Thyroid gland (tissue), 4 donors: ENCODE measurements around the gene RHEX. TPM values are rescaled to one million over a fixed set of nuclear protein-coding genes. Genes with fewer than 3 reads are reported as not detected.

ENCODE experiments used
- DNase-seq, 2 donors: peaks; one replicate each; pipeline ENCODE4 v3.0.0-alpha.2; 2019
- H3K27ac ChIP-seq, 3 donors: fragments of 200-600 bp; sonication (generic); 1 replicate in 2 of 3; 2 replicates in 1 of 3; pipeline ENCODE4 v1.5.1; 2016 to 2019; ENCODE audit warnings: mild to moderate bottlenecking in 1 of 3, moderate library complexity in 1 of 3
- H3K27me3 ChIP-seq: fragments of 200-600 bp; sonication (generic); one replicate; pipeline ENCODE4 v1.5.1; 2019
- H3K36me3 ChIP-seq, 2 donors: fragments of 200-600 bp; sonication (generic); one replicate each; pipeline ENCODE4 v1.5.1; 2016 to 2019
- H3K4me1 ChIP-seq, 2 donors: fragments of 200-600 bp; sonication (generic); one replicate each; pipeline ENCODE4 v1.5.1; 2017 to 2019
- H3K4me3 ChIP-seq, 3 donors: fragments of 200-600 bp; sonication (generic); replicated peaks in 1 of 3; 1 replicate in 2 of 3; 2 replicates in 1 of 3; pipeline ENCODE4 v1.5.1; 2016; ENCODE audit warnings: mild to moderate bottlenecking in 1 of 3
- H3K9me3 ChIP-seq: fragments of 200-600 bp; sonication (generic); one replicate; pipeline ENCODE4 v1.5.1; 2017
- CTCF ChIP-seq, 6 experiments: fragments of 200-600 bp in 3 of 6; fragments of 450-650 bp in 3 of 6; sonication (generic) in 3 of 6; IDR thresholded peaks; one replicate each; pipeline ENCODE4 v1.5.1; 2016 to 2019; ENCODE audit warnings: antibody characterized with exemption in 6 of 6, mild to moderate bottlenecking in 2 of 6, inconsistent platforms in 1 of 6, moderate library complexity in 1 of 6
- POLR2A ChIP-seq, 2 donors: fragments of 450-650 bp; IDR thresholded peaks; one replicate each; pipeline ENCODE4 v1.6.1; 2017; ENCODE audit warnings: antibody characterized with exemption in 2 of 2, mild to moderate bottlenecking in 2 of 2, moderate library complexity in 1 of 2
- WGBS, 2 donors: methylation state at CpG; one replicate each; pipeline ENCODE4 v1.1.5; 2017; 5-methylcytosine and 5-hydroxymethylcytosine counted together
- intact Hi-C: fragments of 100-400 bp; cut with DNase I; formaldehyde crosslinking; loops from one replicate; pipeline ENCODE4 v1.15.1; 2023
- total RNA-seq, 4 donors: library from RNA; depleted of rRNA; stranded (reverse); fragments of >200 nt; gene quantifications; one replicate each; pipeline ENCODE4 v1.2.3, GENCODE V29; 2016

Gene RHEX
- total RNA-seq, 4 donors from 2014 or later = 1.2 to 1.7 (median 1.6) TPM

GRCh38 chr1:206070627-206071304 is 17.8 kb downstream of the RHEX start:
- Histone ChIP-seq H3K27ac (no peak overlapping the region), H3K4me1 (peaks cover 0 to 10% of the 10 kb centered on the region in 2 donors), H3K27me3 (no peaks in the 10 kb centered on the region), H3K4me3 (no peak overlapping the region), H3K9me3 (no peaks in the 10 kb centered on the region), H3K36me3 (no peaks in the 10 kb centered on the region)
- intact Hi-C loops = no loop called here
- no peak for DNase-seq
- no peak for TF ChIP-seq CTCF (IDR thresholded peaks at IDR 0.05)
- TF ChIP-seq POLR2A (IDR thresholded peaks at IDR 0.05) = no peak
- 81 to 93% methylated on average over 9 of the region's 9 CpGs for WGBS, 2 donors

GRCh38 chr1:206074839-206075238 is 21.9 kb downstream of the RHEX start:
- TF ChIP-seq POLR2A (IDR thresholded peaks at IDR 0.05) (no peak), CTCF (IDR thresholded peaks at IDR 0.05) (no peak)
- no peaks in the 10 kb centered on the region for H3K9me3 ChIP-seq
- no peaks in the 10 kb centered on the region for H3K4me1 ChIP-seq
- H3K36me3 ChIP-seq = no peaks in the 10 kb centered on the region
- 60 to 84% methylated on average over 3 of the region's 3 CpGs for WGBS, 2 donors
- no peak overlapping the region for H3K27ac ChIP-seq
- no peaks in the 10 kb centered on the region for H3K27me3 ChIP-seq
- intact Hi-C loops = no loop called here
- H3K4me3 ChIP-seq = no peak overlapping the region
- no peak for DNase-seq

- Histone ChIP-seq H3K9me3 (no peaks in the 10 kb centered on the region), H3K27me3 (no peaks in the 10 kb centered on the region), H3K27ac (no peak overlapping the region), H3K36me3 (no peaks in the 10 kb centered on the region), H3K4me3 (no peak overlapping the region), H3K4me1 (no peaks in the 10 kb centered on the region)
- 73 to 82% methylated on average over 11 of the region's 11 CpGs for WGBS, 2 donors
- DNase-seq = peak; percentile 25 to 46
- TF ChIP-seq POLR2A (IDR thresholded peaks at IDR 0.05) (no peak), CTCF (IDR thresholded peaks at IDR 0.05) (no peak)
- intact Hi-C loops = no loop called here
These were observed 23.1 kb downstream of the RHEX start for GRCh38 chr1:206075786-206076755.

- H3K9me3 ChIP-seq = no peaks in the 10 kb centered on the region
- H3K36me3 ChIP-seq = no peaks in the 10 kb centered on the region
- TF ChIP-seq POLR2A (IDR thresholded peaks at IDR 0.05) (no peak), CTCF (IDR thresholded peaks at IDR 0.05) (no peak)
- no peaks in the 10 kb centered on the region for H3K4me1 ChIP-seq
- no peak overlapping the region for H3K27ac ChIP-seq
- DNase-seq = no peak
- intact Hi-C loops = no loop called here
- H3K27me3 ChIP-seq = no peaks in the 10 kb centered on the region
- 73 to 87% methylated on average over 1 of the region's 1 CpG for WGBS, 2 donors
- no peak overlapping the region for H3K4me3 ChIP-seq
These were observed 26.2 kb downstream of the RHEX start for GRCh38 chr1:206079135-206079534.
